Measurements from ENCODE around the gene TMSB10.

The TMSB10 gene

GRCh38 chr2:84879584-84880394 lies 25.7 kb upstream of the TMSB10 start:
- DNase-seq (ENCODE audit: low read depth in 4 of 4, low spot score in 1 of 4): no peak

DNA sequence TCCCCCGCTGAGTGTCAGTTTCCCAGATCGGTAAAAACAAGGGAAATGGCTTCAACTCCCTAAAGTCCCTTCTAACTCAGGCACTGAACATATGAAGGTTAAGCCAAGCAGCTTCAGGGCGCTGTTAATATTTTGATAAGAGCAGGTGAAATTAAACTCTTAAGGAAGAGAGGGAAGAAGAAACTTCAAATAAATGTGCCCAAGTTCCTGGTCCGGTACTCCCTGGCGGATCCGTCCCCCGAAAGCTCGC lies 25.1 kb upstream of the TMSB10 start:
- no peak for DNase-seq (ENCODE audit: low read depth in 4 of 4, low spot score in 1 of 4)

DNA sequence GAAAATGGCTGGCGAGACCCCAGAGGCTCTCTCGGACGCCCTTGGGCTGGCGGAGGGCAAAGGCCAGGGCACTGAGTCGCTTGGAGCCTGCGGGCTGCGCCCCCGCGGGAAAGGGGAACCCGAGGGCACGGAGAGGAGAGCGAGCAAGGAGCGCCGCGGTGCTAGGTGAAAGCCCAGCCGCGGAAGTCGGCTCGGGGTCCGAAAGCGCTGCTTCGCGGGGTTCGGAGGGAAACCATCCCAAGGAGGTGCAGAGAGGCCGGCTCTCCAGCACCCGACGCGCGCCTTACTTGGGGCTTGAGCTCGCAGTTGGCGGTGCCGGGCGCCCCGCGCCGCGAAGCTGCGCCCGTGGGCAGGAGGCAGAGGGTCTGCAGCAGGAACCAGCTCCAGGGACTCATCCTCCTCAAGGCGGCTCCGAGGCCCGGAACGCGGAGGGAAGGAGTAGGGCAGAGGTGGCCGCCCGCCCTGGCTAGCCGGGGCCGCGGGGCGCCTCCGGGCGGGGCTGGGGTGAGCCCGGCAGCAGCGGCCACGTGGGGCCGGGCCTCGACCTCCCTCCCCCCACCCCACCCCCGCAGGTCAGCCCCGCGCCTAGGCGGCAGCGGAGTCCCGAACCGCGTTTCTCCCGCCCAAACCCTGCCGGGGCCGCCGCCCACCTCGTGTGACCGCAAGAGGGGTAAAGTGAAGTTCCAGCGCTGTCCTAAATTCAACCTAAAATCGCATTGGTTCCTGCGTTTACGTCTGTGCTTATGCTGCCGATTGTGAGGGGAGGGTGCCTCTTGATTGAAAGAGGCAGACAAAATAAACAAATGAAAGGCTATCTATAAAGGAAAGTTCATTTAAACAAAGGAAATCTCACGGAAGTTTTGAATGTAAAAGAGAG lies 24.6 kb upstream of the TMSB10 start, which contains the start of gene TRABD2A:
Gene TRABD2A (minus strand): TSS at position 440 of the 877 bp plus-strand sequence. CDS start 45 bp downstream, at position 395.
- peak in 2 of 4 experiments; percentile 42 to 66 for DNase-seq (ENCODE audit: low read depth in 4 of 4, low spot score in 1 of 4)

DNA sequence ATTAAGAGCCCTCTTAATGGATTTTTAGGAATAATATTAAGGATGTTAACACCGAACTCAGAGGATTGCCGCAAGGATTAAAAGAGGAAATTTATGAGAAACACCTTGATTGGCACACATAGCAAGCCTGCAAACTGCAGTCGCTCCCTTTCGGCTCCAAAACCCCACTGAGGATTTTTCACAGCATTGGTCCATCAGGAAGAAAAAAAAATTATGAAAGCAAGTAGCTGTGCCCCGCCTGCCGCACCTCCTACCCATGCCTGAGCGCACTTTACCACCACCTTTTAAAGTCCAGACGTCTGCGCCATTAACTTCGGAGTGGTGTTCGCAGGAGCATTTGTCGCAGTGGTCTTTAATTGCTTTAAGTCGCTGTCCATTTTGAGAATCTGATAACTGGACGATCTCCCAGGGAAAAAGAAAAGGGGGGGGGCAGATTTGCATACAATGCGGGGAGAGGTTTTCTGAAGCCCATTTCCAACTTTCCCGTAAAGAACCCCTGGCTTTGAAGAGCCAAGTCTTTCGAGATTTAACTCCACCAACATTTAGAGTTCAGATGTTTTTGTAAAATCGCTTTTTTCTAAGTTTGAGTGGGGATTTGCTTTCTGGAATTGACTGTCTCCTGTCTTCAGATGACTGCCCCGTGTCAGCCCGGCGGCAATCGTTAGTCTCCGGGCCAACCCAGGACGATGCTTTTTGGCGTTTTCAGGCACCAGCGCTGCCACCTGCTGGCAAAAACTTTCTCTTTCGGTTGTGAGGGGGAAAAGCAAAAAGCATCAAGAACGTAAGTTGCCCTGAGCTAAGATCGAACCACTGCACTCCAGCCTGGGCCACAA lies 23.7 kb upstream of the TMSB10 start:
- DNase-seq (ENCODE audit: low read depth in 4 of 4, low spot score in 1 of 4): peak; percentile 66 to 81 (median 74)

GRCh38 chr2:84882414-84882738 lies 23.1 kb upstream of the TMSB10 start:
- DNase-seq (ENCODE audit: low read depth in 4 of 4, low spot score in 1 of 4): no peak

DNA sequence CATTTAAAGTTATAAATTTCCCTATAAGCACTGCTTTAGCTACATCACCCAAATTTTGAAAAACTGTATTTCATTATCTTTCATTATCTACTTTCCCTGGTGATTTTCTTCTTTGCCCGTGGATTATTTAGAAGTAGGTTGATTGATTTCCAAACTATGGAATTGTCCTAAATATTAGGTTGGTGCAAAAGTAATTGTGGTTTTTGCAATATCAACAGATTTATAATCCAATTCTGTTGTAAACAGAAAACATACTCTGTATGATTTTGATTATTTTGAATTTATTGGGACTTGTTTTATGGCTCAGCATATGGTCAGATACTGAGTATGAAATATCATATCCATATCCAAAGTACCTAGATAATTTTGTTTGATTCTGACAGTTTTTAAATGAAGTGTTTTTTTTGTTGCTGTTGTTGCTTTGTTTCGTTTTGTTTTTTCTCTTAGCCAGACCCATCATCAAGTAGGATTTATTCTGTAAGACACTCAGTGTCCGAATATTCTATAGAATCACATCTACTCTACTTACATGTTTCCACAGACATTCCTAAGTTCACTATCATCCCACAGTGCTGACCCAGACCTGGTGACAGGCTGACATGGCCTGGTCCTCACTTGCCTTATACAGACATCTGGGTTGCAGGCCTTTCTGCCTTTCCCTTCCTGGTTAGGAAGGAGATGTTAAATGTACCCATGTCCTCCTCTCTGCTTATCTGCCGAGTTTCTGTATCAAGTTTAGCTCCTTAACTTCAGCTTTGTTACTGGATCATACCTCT lies 22.5 kb upstream of the TMSB10 start:
- no peak for DNase-seq (ENCODE audit: low read depth in 4 of 4, low spot score in 1 of 4)

DNA sequence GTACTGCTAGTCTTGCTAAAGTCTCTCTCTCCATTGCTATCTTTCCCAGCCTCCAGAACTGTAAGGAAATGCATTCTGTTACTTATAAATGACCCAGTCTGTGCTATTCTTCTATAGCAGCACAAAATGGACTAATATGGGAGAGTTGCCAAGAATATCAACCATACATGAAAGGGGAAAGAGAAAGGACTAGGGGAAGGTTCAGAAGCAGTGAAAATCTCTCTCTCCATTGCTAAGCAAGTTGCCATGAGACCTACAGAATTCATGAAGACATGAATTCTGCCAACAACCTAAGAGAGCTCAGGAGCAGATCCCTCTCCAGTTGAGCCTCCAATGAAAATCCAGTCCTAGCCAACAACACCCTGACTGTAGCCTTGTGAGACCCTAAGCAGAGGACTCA lies 21.0 kb upstream of the TMSB10 start:
- no peak for DNase-seq (ENCODE audit: low read depth in 4 of 4, low spot score in 1 of 4)

GRCh38 chr2:84885111-84885510 lies 20.3 kb upstream of the TMSB10 start:
- no peak for DNase-seq (ENCODE audit: low read depth in 4 of 4, low spot score in 1 of 4)

DNA sequence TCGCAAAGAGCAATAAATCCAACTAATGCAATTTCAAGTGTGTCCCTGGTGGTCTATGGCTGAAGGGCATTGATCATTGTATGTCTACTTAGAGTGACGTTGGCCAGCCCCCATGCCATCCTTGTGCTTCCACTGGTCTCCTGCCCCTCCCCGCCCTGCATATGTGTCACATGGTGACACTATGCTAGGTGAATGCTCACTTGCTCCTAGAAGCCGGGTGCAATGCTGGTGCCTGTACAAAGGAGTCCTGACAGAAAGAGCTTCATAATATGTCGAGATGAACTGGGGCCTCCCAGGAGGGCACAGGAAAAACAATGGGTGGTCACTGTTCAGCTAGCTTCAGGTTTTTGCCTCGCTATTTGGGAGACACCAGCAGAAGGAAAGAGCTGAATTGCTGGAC lies 18.7 kb upstream of the TMSB10 start:
- DNase-seq (ENCODE audit: low read depth in 4 of 4, low spot score in 1 of 4): no peak

DNA sequence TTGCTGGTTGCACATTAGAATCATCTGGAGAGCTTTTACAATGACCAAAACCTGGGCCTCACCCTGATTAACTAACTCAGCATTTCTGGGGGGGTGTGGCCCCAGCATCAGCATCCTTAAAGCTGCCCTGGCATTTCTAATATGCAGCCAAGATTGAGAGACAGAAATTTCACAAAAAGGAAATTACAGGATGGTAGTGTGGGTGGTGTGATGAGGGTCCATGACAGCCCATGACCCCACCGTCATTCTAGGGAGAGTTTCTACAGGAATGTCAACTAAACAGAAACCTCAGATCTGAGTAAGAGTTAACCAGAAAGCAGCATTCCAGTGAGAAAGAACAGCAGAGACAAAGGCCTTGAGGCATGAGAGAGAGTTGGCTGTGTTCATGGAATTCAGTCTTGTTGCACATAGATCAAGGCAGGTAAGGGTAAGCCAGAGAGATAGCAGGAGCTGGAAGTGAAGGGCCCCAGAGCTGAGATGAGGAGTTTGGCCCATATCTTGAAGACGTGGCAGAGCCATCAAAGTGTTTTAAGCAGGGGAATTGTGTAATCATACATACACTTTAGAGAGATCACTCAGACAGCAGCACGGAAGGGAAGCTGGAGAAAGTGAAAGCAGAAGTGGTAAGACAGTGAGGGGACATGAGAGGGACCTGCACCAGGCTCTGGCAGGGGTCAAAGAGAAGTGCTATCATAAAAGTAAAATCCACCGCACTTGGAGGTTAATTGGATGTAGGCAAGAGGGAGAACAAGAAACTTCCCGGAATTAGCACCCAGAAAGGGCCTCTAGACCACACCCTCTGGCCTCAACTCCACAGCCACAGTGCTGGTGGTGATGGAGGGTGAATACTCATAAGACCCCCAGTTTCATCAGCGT lies 16.8 kb upstream of the TMSB10 start:
- no peak for DNase-seq (ENCODE audit: low read depth in 4 of 4, low spot score in 1 of 4)

GRCh38 chr2:84889332-84889731 lies 16.1 kb upstream of the TMSB10 start:
- no peak for DNase-seq (ENCODE audit: low read depth in 4 of 4, low spot score in 1 of 4)

DNA sequence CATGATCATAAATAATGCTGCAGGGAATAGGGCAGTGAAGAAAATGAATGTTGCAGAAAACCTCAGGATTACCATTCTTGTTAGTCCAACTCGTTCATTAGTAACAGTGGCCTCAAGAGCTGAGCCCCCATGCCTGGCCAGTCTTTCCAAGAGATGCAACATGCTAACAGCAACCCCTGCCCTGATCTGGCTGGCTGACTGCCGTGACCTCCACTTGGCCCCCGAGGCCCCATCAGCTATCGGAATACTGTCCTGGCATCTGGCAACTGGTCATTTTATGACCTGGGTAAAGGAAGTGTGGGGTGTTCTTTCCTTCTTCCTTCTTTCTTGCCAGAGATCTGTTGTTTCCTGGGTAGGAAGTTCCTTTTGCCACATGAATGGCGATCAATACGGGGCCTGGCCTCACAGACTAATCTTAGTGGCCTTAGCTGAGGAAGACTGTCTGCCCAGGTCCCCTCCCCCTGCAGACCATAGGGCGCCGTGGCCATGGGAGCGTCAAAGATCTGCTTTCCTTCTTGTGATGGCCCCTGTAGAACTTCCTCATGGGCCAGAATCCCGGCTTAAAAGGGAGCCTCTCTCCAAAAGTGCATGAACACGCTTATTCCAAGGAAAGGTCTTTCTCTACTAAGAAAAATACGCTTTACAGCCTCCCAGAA lies 14.0 kb upstream of the TMSB10 start:
- DNase-seq (ENCODE audit: low read depth in 4 of 4, low spot score in 1 of 4): no peak

DNA sequence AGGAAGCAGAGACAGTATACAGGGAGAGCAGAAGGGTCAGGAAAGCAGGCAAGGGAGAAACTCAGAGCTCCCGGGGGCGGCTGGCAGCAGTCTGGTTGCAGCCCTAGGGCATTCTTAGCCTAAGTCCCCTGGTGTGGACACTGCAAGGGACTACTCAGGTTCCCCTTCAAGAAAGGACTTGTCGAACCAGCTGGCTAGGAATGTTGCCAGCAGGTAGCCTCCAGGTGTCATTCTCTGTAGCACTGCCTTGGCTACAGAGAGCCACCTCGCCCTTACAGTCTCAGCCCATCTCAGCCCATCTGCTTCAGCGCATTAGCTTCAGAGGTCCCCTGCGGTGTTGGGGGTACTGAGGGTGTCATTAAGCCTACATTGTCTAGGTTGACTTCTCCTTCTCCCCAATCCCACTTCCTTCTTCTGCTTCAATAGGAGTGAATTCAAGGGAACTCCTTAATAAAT lies 11.3 kb upstream of the TMSB10 start:
- DNase-seq (ENCODE audit: low read depth in 4 of 4, low spot score in 1 of 4): no peak

DNA sequence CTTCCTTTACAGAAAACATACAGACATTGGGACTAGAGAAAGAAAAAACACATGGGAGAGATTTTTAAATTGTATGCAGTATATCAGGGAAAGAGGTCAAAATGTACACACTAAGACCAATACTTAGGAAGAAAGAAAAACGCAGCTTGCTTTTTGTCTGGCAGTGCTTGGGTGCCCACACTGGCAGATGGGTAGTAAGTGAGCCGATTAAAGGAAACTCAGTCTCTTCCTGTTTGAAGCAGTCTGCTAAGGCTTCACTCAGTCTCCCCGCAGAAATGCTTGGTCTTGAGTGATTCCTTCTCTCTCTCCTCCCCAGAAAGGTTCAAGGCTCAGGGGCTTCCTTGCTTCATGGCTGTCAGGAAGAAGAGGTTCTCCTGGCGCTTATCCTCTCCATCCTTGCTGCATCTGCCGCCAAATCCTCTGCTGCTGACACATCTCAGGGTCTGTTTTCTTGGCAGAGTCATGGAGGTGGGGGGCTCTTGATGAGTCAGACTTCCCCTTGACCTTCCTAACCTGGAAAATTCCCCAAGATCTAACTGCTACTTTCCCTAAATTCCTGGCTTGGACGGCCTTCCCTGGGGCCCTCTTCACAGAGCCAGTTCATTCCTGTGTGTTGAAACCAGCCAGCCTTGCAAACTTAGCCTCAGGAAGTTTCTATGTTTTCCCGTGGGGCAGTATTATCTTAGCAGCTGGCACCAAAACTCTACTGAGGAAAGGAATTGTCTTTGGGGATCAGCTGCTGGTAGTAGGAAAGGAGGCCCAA lies 10.5 kb upstream of the TMSB10 start:
- no peak for DNase-seq (ENCODE audit: low read depth in 4 of 4, low spot score in 1 of 4)

DNA sequence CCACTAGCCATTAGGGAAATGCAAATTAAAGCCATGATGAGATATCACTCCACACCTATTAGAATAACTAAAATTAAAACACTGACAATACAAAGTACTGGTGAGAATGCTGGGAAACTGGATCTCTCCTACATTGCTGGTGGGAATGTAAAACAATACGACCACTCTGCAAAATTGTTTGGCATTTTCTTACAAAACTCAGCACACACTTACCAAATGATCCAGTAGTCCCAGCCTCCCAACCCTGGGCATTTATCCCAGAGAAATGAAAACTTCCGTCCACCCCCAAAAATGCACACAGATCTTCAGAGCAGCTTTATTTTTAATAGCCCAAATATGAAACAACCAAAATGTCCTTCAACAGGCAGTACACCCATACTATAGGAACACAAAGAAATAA lies 8.9 kb upstream of the TMSB10 start:
- no peak for DNase-seq (ENCODE audit: low read depth in 4 of 4, low spot score in 1 of 4)

DNA sequence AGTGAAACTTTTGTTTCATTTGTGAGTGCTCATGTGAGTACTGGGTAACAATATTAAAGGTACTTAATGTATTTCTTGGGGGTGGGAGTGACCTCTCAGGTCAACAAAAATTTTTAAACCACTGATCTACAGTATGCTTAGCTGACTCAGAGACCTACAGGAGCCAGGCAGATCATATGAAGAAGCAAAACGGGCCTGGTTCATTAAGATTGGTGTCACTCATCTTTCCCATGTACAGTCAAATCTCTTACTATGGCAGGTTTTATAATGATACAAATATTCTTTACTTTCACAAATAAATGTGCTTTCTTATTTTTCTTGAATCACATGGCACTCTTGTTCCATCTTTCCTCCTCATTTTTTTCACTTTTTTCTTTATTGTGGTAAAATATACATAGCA lies 7.7 kb upstream of the TMSB10 start:
- no peak for DNase-seq (ENCODE audit: low read depth in 4 of 4, low spot score in 1 of 4)

GRCh38 chr2:84899304-84900204 lies 5.9 kb upstream of the TMSB10 start:
- no peak for DNase-seq (ENCODE audit: low read depth in 4 of 4, low spot score in 1 of 4)

- DNase-seq (ENCODE audit: low read depth in 4 of 4, low spot score in 1 of 4): no peak
Observed at GRCh38 chr2:84900971-84901370, 4.5 kb upstream of the TMSB10 start.

Measured in stimulated activated CD4-positive, alpha-beta T cell treated with anti-CD3 and anti-CD28 coated beads, Interleukin-1b, Interleukin-23, amount 100 ng/mL, for 24 hours (primary cell).